Measurements from ENCODE around the gene DPYSL5.

Gene DPYSL5

DNA sequence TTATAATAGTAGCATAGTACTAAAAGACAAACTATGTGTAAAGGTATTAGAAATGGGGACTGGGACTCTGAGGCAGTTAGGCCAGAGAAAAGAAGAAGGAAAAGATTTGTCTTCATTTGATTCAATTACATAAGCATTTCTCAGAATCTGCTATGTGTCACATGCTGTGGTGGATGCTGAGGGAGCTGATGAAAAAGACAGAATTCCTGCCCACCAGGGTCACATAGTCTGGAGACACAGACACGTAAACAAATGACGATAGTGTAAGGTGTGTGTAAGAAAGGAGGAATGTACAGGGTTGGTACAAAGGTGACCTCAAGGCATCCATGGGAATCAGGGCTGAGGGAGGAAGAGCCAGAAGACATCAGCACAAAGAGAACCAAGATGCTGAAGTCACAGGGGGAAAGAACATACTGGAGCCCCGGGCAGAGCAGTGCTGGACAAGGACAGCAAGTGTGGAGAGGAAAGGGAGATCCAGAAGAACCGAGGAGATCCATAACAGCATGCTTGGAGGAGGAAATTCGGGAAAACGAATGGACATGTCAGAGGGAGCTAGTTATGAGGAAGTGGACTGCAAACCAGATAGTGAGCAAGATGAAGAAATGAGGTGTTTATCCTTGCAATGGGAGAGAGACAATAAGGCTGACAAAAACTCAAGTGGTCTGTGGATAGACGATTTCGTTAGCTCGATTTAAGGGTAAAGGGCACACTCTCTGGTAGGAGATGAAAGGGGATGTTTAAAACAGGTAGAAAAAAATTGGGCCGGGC is 121.3 kb downstream of the DPYSL5 start:
- DNase-seq, result no peak

DNA sequence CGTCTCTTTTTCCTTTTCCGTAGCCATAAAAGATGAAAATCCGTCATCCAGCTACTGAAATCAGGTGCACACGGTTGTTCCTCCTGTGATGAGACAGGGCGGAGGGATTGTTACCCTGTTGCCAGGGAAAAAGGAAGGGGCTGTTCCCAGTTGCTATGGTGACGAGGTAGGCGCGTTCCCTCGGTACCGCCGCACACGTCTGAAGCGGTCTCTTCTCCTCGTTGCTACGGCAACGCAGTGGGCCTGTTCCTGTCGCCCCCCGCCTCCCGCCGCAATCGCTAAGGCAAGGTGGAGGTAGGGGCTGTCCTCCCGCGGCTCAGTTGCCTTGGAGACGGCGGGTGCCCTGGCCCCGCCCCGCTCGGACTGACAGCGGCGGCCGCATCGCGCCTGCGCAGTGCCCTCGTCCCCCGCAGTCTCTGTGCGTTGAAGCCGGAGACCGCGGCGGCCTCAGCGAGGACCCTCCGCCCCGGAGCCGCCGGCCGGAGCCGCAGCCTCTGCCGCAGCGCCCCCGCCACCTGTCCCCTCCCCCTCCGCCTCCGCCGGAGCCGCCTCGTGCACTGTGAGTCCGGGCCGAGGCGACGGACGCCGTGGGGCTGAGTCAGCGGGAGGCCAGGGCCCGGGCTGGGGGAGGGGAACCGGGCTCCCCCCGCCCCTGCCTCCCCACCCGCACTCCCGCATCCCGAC is 122.5 kb downstream of the DPYSL5 start, which contains the start of gene MAPRE3:
Gene MAPRE3, plus strand, starts transcription at position 394 of the 684 bp plus-strand sequence. CDS start 51,582 bp downstream, outside the sequence.
- DNase-seq, result peak; percentile 75 to 77

DNA sequence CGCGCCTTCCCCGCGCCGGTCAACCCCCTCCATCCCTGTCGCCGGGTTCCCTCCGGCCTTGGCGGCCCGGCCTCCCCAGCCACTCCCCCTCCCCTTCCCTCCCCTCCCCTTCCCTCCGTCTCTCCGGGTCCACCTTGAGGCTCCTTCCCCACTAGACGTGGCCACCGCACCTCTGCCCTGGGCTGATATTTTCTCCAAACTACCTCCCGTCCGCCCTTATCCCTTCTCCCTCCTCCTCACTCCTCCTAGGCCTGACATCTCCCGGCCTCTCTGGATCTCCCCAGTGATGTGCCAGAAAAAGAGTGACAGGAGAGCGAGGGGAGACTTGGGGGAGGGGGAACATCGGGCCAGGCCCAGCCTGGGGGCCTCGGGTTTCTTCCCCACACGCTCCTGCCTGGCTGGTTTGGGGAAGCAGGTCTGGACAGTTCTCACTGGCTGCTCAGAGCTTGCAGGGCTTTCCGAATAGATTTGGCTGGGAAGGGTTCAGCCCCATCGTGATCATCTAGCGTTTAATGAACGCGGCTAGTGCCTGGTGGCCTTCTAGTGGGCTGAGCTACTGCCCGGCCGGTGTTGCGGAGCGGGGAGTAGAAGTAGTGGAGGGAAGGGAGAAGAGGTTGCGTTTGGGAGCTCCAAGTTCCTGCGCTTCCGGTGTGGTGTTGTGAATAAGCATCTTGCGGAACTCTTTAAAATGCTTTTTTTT is 123.1 kb downstream of the DPYSL5 start:
- DNase-seq, result no peak

DNA sequence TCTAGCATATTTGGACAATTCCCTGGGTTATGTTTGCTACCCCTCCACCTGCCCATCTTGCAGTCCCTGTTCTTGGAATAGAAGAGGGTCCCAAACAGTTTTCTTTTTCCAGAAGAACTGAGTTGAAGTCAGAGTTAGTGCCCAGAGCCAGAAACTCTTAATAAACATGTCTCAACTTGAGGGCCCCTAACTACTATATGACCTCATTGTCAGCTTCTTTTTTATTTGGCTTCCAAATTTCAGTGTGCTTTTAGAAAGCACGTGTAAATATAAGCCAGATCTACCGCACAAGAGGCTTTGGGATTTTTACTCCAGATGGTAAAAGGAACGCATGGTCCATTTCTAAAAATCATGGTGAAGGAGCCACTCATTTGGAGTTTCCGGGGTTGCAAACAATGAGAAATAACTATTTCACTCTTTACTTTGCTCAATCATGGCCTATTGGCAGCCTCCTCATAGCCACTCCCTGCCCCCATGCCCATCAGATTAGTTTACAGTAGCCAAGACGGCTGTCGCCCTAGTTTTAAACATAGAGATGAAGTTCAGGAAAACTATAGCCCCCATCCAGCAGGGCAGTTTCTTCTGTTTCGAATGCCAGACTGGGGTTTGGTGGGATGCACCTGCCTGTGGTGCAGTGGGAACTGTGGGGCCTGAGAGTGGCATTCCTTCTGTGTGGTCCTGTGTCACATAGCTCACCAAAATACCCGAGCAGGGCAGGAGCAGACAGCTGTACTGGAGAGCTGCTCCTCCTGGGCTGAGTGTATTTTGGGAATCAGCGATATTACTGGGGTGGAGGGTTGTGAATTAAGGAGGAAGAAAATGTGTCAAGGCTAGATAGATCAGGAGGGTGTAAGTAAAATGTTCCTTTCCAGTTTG is 124.2 kb downstream of the DPYSL5 start:
- DNase-seq, result no peak

DNA sequence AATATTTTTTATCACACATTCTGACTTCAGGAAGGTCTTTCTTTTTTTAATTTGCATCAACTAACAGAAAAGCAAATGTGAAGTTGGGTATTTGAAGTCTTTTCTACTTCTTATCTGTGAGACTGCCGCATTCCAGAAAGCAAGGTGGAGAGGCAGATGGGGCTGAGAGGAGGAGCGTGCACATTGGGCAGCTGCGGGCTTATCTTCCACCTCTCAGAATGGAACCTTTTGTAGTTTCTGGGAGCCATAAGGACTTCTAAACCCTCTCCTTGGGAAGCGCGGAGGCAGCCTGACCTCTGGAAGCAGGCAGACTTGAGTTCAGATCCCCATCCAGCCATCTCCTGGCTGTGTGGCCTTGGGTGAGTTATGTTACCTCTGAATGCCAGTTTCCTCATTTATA is 126.4 kb downstream of the DPYSL5 start:
- DNase-seq, result no peak

DNA sequence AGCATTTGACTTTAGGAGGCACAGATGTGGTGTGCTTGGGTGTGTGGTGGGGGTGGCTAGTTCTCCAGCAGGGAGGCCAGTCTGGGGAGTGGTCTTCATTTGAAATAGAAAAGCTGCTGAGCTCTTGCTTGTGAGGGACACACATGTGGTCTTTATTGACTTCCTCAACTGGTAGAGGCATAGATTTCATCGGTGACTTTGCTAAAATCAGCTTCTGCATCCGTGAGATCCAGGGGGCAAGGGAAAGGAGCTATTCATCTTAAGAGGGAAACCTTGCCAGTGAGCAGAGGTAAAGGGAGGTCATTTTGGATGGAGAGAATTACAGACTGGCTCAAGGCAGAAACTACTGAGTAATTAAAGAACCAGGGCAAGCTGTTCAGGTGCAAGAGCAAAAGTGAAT is 127.2 kb downstream of the DPYSL5 start:
- no peak for DNase-seq

DNA sequence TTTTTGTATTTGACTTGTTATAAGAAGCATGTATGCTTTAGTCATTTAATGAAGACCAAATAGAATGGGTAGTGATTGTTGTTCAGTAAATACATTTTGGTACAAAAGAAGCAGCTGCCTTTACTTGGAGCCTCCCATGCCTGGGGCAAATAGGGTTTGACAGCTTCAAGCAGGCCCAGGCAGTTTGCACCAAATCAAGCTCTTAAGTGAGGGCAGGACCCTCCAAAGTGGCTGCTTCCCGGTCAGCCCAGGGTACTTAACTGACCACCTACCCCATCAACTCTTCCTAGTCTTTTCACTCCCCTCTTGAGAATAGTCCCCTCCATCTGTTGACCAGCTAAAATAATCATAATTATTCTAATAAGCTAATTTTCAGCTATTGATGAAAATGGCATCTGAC is 127.7 kb downstream of the DPYSL5 start:
- DNase-seq, result no peak

DNA sequence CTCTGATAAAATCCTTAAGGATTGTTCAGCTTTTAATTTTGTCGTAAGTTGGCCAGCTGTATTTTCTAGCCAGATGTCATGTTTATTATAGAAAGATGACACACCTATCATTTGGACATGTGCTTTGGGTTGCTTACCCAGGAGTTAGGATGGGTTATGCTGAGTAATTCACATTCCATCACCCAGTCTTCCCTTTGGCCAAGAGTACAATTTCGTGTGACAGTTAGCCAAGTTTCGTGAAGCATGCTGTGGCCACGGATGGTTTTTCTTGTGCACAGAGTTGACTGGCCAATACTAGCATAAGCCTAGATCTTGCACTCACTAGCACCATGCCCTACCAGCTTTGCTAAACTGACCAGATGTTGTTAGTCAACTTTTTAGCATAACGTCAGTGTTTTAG is 128.3 kb downstream of the DPYSL5 start:
- no peak for DNase-seq

DNA sequence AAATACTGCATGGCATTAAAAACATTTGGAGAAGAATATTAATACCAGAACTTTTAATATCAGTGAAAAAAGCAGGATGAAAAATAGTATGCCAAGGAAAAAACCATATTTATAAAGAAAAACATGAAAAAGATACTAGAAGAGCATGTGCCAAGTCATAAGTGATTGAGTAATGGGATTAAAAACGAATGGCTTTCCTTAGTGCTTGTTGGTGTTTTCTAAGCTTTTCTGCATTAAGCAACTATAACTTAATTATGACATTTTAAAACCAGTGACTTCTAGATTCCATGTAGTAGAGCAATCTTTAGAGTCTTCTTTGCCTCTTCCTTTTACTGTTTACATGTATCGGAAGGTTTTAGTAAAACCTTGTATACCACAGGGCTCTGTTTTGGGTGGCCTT is 129.1 kb downstream of the DPYSL5 start:
- DNase-seq, result no peak

DNA sequence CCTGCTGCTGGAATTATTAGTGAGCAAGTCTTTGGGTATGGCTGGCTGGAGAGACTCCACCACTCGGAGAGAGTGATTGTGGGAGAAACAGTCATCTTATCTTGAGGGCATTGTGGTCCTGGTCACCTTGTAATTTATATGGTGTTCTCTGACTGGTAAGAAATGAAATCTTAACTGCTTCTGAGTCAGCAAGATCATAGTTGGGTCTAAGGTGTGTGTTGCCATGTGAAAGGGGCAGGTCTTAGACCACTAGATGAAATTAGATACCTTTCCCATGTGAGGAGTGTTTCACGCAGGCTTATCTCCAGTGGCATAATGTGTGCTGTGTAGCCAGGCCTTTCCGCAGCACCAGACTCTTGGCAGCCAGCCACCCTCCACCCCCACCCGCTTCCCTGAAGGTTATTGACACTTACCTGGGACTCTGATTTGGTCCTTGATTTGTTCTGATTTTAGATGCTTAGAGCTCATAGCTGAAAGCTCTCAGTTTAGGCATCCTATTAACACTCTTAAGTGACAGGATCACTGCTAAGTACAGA is 130.2 kb downstream of the DPYSL5 start:
- no peak for DNase-seq

DNA sequence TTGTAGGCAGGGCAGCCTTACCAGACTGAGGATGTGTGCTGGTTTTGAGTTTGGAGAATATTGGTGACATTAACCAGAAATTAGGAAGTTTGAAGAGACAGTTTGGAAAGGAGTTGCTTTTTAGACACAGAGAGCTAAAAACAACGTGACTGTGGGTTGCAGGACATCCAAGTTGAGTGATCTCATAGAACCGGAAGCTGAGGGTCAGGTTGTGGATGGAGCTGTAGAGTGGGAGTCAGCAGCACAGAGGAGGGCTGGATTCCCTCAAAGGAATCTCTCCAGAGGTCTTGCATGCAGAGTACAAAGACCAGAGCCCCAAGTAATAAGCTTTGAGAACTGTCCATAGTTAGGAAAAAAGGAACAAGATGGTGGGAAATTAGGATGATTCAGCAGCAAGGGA is 131.8 kb downstream of the DPYSL5 start:
- no peak for DNase-seq

DNA sequence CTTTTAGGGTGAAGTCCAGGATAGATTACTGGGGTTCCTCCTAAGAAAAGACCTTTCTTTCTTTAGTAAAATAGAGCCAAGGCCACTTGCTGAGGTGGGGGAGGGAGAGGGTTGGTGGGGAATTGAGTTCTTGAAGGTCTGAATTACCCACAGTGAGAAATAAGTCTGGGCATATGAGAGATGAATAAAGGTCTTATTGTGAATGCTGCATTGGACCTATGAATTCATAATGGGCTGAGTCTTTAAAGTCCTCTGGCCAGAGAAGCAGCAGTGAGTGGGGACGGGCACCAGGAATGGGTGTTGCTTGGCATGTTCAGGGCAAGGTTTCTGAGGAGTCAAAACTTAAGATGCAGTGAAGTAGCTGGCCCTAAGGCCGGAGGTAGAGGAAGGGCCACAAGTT is 133.0 kb downstream of the DPYSL5 start:
- DNase-seq, result no peak

DNA sequence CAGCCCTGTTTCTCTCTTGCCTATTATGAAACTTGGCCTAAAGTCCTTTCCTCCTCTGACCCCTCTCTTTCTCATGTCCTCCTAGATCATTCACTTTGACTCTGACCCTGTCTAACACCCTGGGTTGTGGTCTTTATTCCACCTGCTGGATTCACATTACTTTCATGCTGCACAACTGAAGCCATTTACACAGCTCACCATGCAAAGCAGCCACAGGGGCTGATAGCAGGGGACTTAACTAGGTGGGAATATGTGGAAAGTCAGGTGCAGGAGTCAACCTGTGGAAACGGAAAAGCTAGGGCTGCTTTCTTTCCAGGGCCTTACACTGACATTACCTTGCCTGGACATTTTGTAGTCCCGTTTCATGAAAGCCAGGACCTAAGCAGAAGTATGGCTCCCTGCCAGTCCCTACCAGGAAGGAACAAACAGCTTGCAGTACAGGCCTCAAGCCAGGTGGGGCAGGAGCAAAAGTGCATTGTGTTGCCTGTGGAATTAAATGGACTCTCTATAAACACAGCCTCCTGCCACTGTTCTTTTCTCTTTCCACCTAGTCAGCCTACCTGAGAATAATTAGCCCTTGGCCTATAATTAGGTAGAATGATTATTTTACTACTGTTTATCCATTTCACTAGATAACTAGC is 134.3 kb downstream of the DPYSL5 start:
- no peak for DNase-seq

DNA sequence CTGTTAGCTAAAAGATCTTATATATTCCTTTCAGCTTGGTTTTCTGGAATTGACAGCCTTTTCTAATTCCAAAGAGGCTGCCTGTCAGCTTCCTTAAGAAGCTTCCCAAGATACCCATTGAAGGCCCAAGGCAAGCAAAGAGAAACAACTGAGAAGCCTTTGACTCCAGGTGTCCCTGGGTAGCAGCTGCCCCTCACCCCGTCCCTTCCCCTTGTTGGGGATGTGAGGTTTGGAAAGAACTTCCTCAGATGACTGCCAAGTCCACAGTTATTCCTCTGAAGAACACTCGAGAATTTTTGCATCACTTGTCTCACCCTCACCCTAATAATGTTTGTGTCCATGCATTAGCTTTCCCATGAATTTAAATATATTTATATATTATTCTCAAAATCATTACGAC is 135.8 kb downstream of the DPYSL5 start:
- no peak for DNase-seq

DNA sequence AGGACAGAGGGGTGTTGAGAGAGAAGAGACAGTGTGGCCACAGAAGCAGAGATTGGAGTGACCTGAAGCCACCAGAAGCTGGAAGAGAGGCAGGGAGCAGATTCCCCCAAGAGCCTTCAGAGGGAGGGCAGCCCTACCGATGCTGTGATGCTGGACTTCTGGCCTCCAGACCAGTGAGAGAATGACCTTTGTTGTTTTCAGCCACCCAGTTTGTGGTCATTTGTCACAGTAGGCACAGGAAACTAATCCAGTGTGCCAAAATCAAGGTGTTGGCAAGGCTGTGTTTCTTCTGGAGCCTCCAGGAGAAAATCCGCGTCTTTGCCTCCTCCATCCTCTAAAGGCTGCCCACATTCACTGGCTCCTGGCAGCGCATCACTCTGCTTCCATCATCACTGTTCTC is 137.9 kb downstream of the DPYSL5 start:
- DNase-seq, result no peak

DNA sequence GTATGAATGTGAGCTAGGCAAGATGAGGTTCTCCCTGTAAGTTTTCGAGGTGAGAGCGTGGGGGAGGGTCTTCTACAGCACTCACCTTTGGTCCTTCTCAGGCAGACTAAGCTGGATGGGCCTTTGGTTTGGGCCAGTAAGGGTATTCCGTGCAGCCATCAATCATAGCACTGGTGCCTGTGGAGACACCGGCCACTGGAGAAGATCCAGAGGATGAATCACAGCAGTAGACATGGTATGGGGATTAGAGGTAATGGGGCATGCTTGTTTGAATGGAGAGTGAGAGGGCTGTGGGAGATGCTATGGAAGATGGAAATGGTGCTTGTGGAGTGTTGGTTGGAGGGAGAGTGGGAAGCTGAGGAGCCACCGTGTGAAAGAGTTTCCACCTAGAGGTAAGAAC is 138.6 kb downstream of the DPYSL5 start:
- no peak for DNase-seq

DNA sequence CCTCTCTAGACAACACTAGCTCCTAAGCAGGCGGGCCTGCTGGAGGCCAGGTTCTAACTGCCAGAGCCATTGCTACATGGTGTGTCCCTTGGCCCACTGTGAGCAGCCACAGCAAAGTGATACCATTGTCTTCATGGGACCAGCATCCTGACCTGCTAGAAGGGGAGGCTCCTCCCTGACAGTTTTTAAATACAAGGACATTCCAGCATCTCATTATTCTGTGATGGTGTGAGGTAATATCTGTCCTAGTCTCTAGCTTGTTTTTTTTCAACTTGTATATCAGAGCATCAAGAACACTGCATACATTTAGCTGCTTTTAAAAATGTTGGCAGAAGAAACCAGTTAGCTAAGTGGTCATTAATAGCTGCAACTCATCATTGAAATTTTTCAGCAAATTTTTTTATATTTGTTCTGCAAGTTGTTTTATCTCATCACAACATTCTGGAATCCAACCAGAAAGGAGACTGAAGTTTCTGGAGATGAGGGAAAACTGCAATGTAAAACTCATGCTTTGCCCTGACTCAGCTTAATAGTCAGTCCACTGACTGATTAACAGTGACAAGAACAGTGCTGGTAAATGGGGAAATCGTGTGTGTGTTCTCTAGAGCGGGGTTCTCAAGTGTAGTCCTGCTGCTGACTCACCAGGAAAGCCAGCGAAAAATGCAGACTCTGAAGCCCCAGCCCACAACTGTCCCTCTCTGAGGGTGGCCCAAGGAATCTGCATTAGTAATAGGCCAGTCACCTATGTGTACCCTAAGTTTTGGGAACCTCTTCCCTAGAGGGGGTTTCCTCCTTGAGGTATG is 140.3 kb downstream of the DPYSL5 start:
- DNase-seq, result no peak

DNA sequence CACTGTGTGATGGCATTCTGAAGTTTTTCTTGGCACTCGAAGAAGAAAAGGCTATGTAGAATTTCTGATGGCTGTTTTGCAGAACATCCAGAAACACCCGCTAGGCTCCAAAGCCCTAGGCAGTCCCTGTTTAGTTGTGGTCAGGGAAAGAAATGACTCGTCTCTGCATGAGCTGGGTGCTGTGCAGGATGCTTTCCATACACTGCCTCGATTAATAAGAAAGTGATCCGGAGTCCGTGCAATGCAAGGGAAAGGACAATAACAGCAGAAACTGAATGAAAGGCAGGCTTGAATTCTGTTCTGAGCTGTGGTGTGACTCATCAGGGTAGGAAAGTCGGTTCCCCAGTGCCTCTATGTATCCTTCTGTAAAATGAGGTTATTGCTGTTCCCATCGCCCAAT is 141.2 kb downstream of the DPYSL5 start:
- no peak for DNase-seq

DNA sequence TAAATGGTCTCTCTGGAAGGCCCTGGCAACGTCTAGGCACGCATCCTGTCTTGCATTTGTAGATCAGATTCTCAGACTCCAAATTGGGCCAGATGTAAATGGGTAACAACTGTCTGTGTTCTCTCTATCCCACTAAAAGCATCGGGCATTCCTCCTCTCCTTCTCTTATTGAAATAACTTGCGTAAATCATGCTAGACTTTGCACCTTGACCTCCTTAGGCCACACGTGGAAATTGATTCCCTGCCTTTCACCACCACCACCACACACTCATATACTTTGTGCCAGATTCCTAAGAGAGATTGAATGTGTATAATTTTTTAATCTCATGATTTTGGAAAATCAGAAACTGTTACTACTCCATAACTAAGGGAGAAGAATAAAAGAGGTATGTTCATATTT is 143.8 kb downstream of the DPYSL5 start:
- DNase-seq, result no peak

DNA sequence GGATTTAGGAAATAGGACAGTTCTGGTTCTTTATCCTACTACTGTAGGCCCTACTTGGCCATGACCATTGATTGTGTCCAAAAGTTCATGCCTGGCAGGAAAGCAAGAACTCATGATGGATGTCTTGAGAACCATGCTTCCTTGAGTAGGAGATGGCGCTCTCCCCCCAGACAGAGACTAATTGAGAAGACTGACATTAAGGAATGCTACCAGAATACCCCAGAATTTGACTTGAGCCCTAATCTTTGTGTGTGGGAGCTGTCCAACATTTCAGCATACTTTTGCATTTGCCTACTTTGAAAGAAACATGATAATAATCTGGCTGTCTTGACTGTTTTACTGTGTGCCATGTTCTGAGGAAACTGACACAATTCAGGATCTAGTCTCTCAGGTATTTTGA is 145.8 kb downstream of the DPYSL5 start:
- DNase-seq, result no peak

DNA sequence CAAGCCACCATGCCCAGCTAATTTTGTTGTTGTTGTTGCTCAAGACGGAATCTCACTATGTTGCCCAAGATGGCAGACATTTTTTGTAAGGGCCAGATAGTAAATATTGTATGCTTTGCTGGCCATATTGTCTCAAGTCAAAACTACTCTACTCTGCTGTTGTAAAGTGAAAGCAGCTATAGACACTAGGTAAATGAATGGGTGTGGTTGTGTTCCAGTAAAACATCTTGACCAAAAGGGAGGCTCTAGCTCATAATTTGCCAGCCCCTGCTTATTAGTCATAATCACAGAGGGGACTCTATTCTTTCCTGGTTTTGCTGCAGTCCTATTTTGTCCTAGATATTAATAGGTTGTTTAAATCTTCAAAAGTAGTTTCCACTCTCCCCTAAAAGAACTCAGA is 147.1 kb downstream of the DPYSL5 start:
- no peak for DNase-seq

Data from stimulated activated CD4-positive, alpha-beta T cell treated with anti-CD3 and anti-CD28 coated beads, Interleukin-4, amount 100 ng/mL, for 4 hours (primary cell).